Tibial artery (tissue), 4 donors: ENCODE measurements around the gene ADCY9.
"Not testable (repeated sequence)": the region's sequence is repeated elsewhere in the genome, so short reads cannot be mapped to it uniquely, and the experiment has no call there.

ENCODE experiments used
- DNase-seq, 2 donors: peaks; one replicate each; pipeline ENCODE4 v3.0.0-alpha.2; 2019
- H3K27ac ChIP-seq, 2 donors: fragments of 200-600 bp; sonication (generic) in 1 of 2; 1 replicate in 1 of 2; 2 replicates in 1 of 2; pipeline ENCODE4 v1.5.1; 2018 to 2019; ENCODE audit warnings: mild to moderate bottlenecking in 1 of 2
- H3K27me3 ChIP-seq, 2 donors: fragments of 200-600 bp; sonication (generic) in 1 of 2; one replicate each; pipeline versions ENCODE4 v1.5.1 to v1.6.0; 2016 to 2019
- H3K36me3 ChIP-seq, 3 donors: fragments of 200-600 bp; sonication (generic) in 2 of 3; one replicate each; pipeline ENCODE4 v1.5.1; 2016 to 2019; ENCODE audit warnings: mild to moderate bottlenecking in 2 of 3
- H3K4me1 ChIP-seq, 4 donors: fragments of 200-600 bp; sonication (generic) in 2 of 4; 1 replicate in 3 of 4; 2 replicates in 1 of 4; pipeline ENCODE4 v1.5.1; 2016 to 2019
- H3K4me3 ChIP-seq, 2 donors: fragments of 200-600 bp; sonication (generic) in 1 of 2; 1 replicate in 1 of 2; 2 replicates in 1 of 2; pipeline ENCODE4 v1.5.1; 2018 to 2019; ENCODE audit warnings: mild to moderate bottlenecking in 2 of 2
- H3K9me3 ChIP-seq, 3 donors: fragments of 200-600 bp; sonication (generic) in 1 of 3; one replicate each; pipeline ENCODE4 v1.5.1; 2016 to 2019
- CTCF ChIP-seq, 2 experiments: fragments of 200-600 bp in 1 of 2; fragments of 450-650 bp in 1 of 2; IDR thresholded peaks; one replicate each; pipeline ENCODE4 v1.5.1; 2017 to 2019; ENCODE audit warnings: antibody characterized with exemption in 2 of 2, mild to moderate bottlenecking in 1 of 2, moderate library complexity in 1 of 2
- intact Hi-C: fragments of 100-400 bp; cut with DNase I; formaldehyde crosslinking; loops from one replicate; pipeline ENCODE4 v1.15.0; 2023; ENCODE audit warnings: low total_unique reads

ADCY9 gene

GRCh38 chr16:4116325-4117249 lies at the start of gene ADCY9:
ADCY9 (minus strand) TSS chr16:4116442; CDS start chr16:4115442, 1,000 bp downstream.
- H3K36me3 ChIP-seq = no peaks in the 10 kb centered on the region
- H3K4me1 ChIP-seq = peaks cover 0 to 34% (median 25%) of the 10 kb centered on the region in 4 donors
- DNase-seq = peak; percentile 69 to 86
- TF ChIP-seq CTCF (IDR thresholded peaks at IDR 0.05) = no peak
- H3K4me3 ChIP-seq = peak within 1 kb of the TSS; percentile 68 to 72
- no peaks in the 10 kb centered on the region for H3K9me3 ChIP-seq
- H3K27ac ChIP-seq = peak within 1 kb of the TSS; percentile 88 to 89
- intact Hi-C loops = loop anchor here (5.0 to 10.0 kb wide), 4 partner anchors 66 to 136 kb away; no protein-coding TSS in a partner anchor
- no peaks in the 10 kb centered on the region for H3K27me3 ChIP-seq

- H3K36me3 ChIP-seq = no peaks in the 10 kb centered on the region
- H3K27ac ChIP-seq = no peak overlapping the region
- no peaks in the 10 kb centered on the region for H3K9me3 ChIP-seq
- H3K27me3 ChIP-seq = no peaks in the 10 kb centered on the region
- intact Hi-C loops = no loop called here
- peak in 1 of 2 experiments; percentile 6 for TF ChIP-seq CTCF (IDR thresholded peaks at IDR 0.05)
- no peak overlapping the region for H3K4me3 ChIP-seq
- H3K4me1 ChIP-seq = no peaks in the 10 kb centered on the region
- DNase-seq = no peak
Measured at GRCh38 chr16:4160658-4161430, 44.6 kb upstream of the ADCY9 start.

GRCh38 chr16:4159726-4160125 lies 43.5 kb upstream of the ADCY9 start:
- DNase-seq = no peak
- H3K36me3 ChIP-seq = no peaks in the 10 kb centered on the region
- H3K27me3 ChIP-seq = no peaks in the 10 kb centered on the region
- H3K4me1 ChIP-seq = no peaks in the 10 kb centered on the region
- no peak overlapping the region for H3K27ac ChIP-seq
- H3K9me3 ChIP-seq = no peaks in the 10 kb centered on the region
- no peak overlapping the region for H3K4me3 ChIP-seq
- TF ChIP-seq CTCF (IDR thresholded peaks at IDR 0.05) = no peak
- intact Hi-C loops = loop anchor here (5.0 kb wide), 1 partner anchor 232 kb away; no protein-coding TSS in a partner anchor

- H3K4me3 ChIP-seq = no peak overlapping the region
- no peaks in the 10 kb centered on the region for H3K27me3 ChIP-seq
- no peak overlapping the region for H3K27ac ChIP-seq
- no peaks in the 10 kb centered on the region for H3K9me3 ChIP-seq
- H3K4me1 ChIP-seq = no peaks in the 10 kb centered on the region
- H3K36me3 ChIP-seq = no peaks in the 10 kb centered on the region
- DNase-seq = no peak
- TF ChIP-seq CTCF (IDR thresholded peaks at IDR 0.05) = no peak
- intact Hi-C loops = loop anchor here (5.0 kb wide), 1 partner anchor 231 kb away; no protein-coding TSS in a partner anchor
Measured at GRCh38 chr16:4158143-4159093, 42.2 kb upstream of the ADCY9 start.

GRCh38 chr16:4157376-4157825 lies 41.2 kb upstream of the ADCY9 start:
- intact Hi-C loops = loop anchor here (5.0 kb wide), 1 partner anchor 230 kb away; no protein-coding TSS in a partner anchor
- Histone ChIP-seq H3K27me3 (no peaks in the 10 kb centered on the region), H3K36me3 (no peaks in the 10 kb centered on the region), H3K4me1 (no peaks in the 10 kb centered on the region), H3K27ac (no peak overlapping the region), H3K9me3 (no peaks in the 10 kb centered on the region), H3K4me3 (no peak overlapping the region)
- DNase-seq = no peak
- no peak for TF ChIP-seq CTCF (IDR thresholded peaks at IDR 0.05)

GRCh38 chr16:4156503-4156902 lies 40.3 kb upstream of the ADCY9 start:
- H3K4me3 ChIP-seq, H3K4me1 ChIP-seq, DNase-seq, H3K9me3 ChIP-seq, H3K36me3 ChIP-seq, H3K27me3 ChIP-seq, H3K27ac ChIP-seq: not testable (repeated sequence)
- intact Hi-C loops = loop anchor here (5.0 kb wide), 1 partner anchor 229 kb away; no protein-coding TSS in a partner anchor

- H3K27ac ChIP-seq, intact Hi-C loops, DNase-seq, H3K27me3 ChIP-seq, H3K4me1 ChIP-seq, H3K4me3 ChIP-seq, H3K36me3 ChIP-seq, H3K9me3 ChIP-seq: not testable (repeated sequence)
Measured at GRCh38 chr16:4153364-4153763, 37.1 kb upstream of the ADCY9 start.
